IMR-90 (cell line): Measurements from ENCODE around the gene CLIP3.

Experiments
- BHLHE40 ChIP-seq: fragments of 150-350 bp; IDR thresholded peaks from 2 replicates; pipeline ENCODE4 v1.6.1; 2016; ENCODE audit warnings: mild to moderate bottlenecking, low read depth, low read length
- CHD1 ChIP-seq: IDR thresholded peaks from 2 replicates; pipeline ENCODE4 v1.6.1; 2012; ENCODE audit warnings: low read depth, low read length, improper control_type of control experiment
- CTCF ChIP-seq: conservative IDR thresholded peaks from 2 replicates; pipeline ENCODE4 v1.5.1; 2012; ENCODE audit warnings: mild to moderate bottlenecking, low read depth, low read length, improper control_type of control experiment
- ELK1 ChIP-seq: fragments of 150-350 bp; IDR thresholded peaks from 2 replicates; pipeline ENCODE4 v1.6.1; 2016; ENCODE audit warnings: low read depth, mild to moderate bottlenecking, low read length, moderate library complexity, borderline replicate concordance
- MAFK ChIP-seq: IDR thresholded peaks from 2 replicates; pipeline ENCODE4 v1.6.1; 2012; ENCODE audit warnings: low read depth, low read length, improper control_type of control experiment
- MAZ ChIP-seq: IDR thresholded peaks from 2 replicates; pipeline ENCODE4 v1.6.1; 2012; ENCODE audit warnings: low read depth, mild to moderate bottlenecking, low read length, improper control_type of control experiment, moderate library complexity, borderline replicate concordance
- MXI1 ChIP-seq: IDR thresholded peaks from 2 replicates; pipeline ENCODE4 v1.6.1; 2012; ENCODE audit warnings: low read depth, mild to moderate bottlenecking, low read length, moderate library complexity, borderline replicate concordance
- POLR2A ChIP-seq: IDR thresholded peaks from 2 replicates; pipeline ENCODE4 v1.6.1; 2012; ENCODE audit warnings: mild to moderate bottlenecking, low read depth, low read length
- RAD21 ChIP-seq: IDR thresholded peaks from 2 replicates; pipeline ENCODE4 v1.6.1; 2012; ENCODE audit warnings: low read length, improper control_type of control experiment
- RFX5 ChIP-seq: IDR thresholded peaks from 2 replicates; pipeline ENCODE4 v1.8.0; 2012; ENCODE audit warnings: low read depth, mild to moderate bottlenecking, low read length, moderate library complexity
- SMC3 ChIP-seq: fragments of 150-350 bp; IDR thresholded peaks from 2 replicates; pipeline ENCODE4 v1.6.1; 2016; ENCODE audit warnings: low read depth, mild to moderate bottlenecking, antibody characterized with exemption, low read length, moderate library complexity
- USF2 ChIP-seq: fragments of 150-350 bp; IDR thresholded peaks from 2 replicates; pipeline ENCODE4 v1.6.1; 2017; ENCODE audit warnings: mild to moderate bottlenecking, antibody characterized with exemption, low read length, low read depth

GRCh38 chr19:35986111-35986510, 46.6 kb downstream of the CLIP3 start:
- no peak for TF ChIP-seq BHLHE40
- no peak for TF ChIP-seq CTCF
- TF ChIP-seq POLR2A: no peak
- no peak for TF ChIP-seq MXI1
- no peak for TF ChIP-seq CHD1
- no peak for TF ChIP-seq RFX5
- TF ChIP-seq RAD21: no peak
- no peak for TF ChIP-seq MAZ
- TF ChIP-seq USF2: no peak
- no peak for TF ChIP-seq ELK1
- TF ChIP-seq SMC3: no peak
- TF ChIP-seq MAFK: no peak
